Measurements from ENCODE around the gene USP22.
"Not testable (repeated sequence)": the region's sequence is repeated elsewhere in the genome, so short reads cannot be mapped to it uniquely, and the experiment has no call there.

The USP22 gene

GRCh38 chr17:20987511-20987910 lies 55.3 kb downstream of the USP22 start:
- DNase-seq (ENCODE audit: low spot score): no peak

DNA sequence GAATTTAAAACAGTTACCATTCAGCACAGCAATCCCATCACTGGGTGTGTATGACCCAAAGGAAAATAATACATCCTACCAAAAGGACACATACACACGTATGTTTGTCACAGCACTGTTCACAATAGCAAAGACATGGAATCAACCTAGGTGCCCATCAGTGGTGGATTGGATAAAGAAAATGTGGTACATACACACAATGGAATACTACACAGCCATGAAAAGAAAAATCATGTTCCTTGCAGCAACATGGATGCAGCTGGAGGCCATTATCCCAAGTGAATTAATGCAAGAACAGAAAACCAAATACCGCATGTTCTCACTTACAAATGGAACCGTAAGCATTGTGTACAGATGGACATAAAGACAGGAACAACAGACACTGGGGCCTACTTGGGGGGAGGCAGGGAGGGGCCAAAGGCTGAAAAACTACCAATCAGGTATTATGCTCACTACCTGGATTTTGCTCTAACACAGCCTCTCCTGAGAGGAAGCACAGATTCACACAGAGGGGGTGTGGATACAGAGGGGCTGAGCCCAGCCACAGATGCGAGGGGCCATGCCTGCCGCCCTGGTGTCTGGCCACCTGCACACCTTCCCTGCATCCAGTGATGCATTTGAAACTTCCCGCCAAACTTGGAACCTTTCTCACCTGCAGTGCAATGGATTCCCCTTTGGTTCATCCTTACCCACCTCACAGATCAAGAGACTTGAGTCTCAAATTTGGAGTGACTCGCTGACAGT lies 55.9 kb downstream of the USP22 start:
- DNase-seq (ENCODE audit: low spot score): no peak

DNA sequence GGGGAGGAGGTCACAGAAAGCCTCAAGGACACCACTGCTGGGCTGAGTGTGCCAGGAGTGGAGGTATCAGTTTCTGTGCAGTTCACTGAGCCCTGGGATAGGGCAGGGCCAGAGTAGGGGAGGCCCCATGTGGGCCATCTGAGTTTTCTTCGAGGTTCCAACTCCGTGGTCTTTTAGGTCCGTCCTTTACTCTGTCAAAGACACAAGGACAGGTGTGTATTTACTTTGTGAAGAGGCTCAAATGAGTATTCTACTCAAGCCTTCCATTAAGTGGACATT lies 59.5 kb downstream of the USP22 start:
- no peak for DNase-seq (ENCODE audit: low spot score)

DNA sequence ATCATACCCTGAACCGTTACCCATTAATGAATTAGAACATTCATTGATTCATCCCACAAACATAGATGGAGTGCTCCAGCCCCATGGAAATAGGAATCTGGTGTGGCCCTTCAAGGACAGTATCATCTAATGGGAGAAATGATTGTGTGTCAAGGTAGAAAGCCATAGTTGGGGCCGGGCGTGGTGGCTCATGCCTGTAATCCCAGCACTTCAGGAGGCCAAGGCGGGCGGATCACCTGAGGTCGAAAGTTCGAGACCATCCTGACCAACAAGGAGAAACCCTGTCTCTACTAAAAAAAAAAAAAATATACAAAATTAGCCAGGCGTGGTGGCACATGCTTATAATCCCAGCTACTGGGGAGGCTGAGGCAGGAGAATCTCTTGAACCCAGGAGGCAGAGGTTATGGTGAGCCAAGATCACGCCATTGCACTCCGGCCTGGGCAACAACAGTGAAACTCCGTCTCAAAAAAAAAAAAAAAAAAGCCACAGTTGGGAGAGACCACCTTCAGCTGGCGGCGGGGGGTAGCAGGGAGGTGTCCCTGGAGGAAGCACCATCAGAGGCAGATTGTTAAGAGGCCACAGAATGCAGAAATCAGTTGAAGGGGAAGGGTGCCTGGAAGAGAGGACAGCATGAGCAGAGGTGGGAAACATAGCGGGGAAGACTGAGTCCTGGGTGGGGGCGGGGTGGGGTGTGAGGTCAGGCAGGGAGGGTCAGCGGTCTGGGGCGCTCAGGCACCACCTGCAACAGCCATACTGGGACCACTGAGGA lies 60.0 kb downstream of the USP22 start:
- DNase-seq (ENCODE audit: low spot score): no peak

DNA sequence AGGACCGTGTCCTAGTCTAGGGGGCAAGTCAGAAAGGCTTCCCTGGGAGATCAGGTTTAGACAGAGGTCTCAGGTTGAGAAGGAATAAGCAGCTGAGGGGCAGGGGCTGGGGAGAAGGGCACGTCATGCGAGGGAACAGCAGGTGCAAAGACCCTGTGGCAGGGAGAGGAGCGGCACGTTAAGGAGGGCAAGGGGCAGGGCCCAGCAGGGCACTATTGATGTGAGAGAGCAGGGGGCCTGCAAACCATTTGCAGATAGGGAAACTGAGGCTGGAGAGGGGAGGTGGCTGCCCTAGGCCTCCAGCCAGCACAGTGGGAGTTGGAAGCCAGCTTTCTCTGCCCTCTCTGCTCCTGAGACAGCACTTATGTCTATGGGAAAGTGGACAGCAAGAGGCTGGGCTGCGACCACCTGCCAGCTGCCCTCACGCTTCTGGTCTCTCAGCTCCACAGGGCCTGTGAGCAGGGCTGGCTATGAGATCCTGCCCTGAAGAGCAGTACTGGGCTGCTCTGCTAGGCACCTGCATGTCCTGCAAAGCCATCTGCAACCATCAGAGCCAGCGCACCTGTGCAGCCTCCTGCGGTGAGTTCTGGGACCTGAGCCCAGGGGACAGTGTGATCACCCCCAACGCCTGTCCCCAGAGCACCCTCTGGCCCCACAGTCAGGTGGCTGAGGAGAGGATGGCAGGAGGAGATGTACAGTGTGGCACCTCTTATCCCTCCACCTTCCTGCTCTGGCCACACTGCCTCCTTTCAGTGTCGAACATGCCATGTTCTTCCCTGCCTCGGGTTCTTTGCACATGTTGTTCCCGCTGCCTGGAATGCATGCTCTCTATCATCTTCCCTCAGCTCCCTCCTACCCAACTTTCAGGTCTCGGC lies 61.5 kb downstream of the USP22 start:
- DNase-seq (ENCODE audit: low spot score): no peak

DNA sequence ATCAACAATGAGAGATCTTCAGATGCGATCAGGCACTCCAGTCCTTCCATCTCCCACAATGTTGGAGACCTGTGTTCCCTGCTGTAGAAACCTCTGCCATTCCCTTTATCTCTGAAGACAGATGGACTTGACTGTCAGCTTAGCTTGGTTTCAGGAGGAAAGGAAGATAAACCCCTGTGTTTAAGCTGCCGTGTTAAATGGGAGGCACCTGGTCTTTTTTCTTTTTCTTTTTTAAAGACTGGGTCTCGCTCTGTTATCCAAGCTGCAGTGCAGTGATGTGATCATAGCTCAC lies 63.1 kb downstream of the USP22 start:
- DNase-seq (ENCODE audit: low spot score): no peak

DNA sequence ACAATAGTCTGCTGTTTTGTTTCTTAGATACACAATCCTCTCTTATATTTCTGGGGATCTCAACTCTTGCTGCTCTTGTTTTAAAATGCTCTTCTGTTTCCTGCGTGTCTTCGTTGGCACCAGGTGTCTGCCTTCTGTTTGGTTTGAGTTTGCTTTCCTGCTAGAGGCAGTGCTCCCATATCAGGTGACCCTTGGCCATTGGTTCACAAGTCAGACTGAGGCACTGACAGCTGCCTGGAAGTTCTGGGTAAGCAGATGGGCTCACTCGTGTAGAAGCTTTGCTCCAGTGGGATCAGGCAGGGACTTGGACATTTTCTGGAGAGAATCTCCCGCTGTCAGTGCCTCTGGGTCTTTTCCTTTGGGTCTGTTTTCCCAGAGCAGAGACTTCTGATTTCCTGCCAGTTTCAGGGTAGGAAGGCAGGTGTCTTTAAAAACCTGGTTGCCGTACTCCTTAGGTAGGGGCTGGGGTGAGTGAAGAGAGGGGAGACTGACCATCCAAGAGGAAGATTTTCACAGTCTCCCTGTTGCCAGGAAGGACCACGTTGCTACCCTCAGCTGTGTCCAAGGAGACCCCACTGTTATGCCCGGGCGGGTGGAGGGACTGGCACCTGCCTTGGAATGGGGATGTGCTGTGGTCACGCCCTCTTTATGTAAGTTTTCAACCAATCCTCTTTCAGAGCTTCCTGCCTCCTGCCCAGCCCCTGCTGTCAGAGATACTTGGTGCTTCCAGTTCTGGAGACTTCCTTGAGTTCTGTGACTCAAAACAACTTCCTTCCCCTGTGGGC lies 63.6 kb downstream of the USP22 start:
- not testable (repeated sequence) for DNase-seq (ENCODE audit: low spot score)

- DNase-seq (ENCODE audit: low spot score): not testable (repeated sequence)
These were observed 65.1 kb downstream of the USP22 start for GRCh38 chr17:20977609-20978253.

GRCh38 chr17:20975566-20975965 lies 67.2 kb downstream of the USP22 start:
- DNase-seq (ENCODE audit: low spot score): no peak

DNA sequence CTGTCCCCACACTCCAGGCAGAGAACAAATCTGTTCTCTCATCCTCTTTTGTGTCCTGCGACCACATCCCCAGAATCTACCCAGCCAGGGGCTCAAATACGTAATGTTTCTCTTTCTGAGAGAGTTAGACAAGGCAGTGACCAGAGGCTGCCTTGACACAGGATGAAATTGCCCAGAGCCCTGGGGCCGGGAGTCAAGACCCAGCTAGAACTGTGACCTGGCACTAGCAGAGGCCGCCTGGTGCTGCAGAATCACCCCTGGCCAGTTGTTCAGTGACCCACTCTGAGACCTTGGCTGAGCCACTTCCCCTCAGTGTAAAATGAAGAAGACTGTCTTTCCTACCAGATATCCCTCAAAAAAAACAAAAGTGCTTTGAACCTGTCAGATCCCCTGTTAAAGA lies 72.5 kb downstream of the USP22 start:
- no peak for DNase-seq (ENCODE audit: low spot score)

DNA sequence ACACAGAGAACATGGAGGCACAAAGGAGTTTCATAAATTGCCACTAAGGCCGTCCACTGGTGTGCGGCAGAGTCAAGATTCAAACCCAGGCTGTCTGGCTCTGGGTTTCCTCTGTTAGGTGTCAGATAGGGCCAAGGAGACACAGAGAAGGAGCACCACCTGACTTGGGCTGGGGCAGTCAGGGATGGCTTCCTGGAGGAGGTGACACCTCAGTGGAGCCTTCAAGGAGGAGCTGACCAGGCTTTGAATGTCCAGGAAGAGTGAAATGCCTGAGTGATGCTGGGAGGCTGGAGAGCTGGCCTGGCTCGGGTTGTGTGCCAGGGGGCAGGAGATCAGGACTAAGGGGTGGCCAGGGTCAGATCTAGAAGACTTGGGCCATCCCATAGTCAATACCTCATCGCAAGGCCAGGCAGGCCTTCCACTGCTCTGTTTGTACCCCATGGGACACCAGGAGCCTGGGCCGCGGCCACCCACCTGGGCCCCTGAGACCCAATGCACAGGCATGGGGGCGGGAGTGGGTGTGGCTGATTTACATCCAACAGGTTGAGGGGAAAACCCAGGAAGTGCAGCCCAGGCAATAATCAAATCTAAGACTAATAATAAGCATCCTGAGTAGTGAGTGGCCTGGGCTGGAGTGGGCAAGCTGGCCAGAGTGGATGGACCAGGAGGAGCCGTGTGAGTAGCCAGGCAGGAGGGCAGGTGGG lies 73.7 kb downstream of the USP22 start:
- DNase-seq (ENCODE audit: low spot score): no peak

- no peak for DNase-seq (ENCODE audit: low spot score)
These were observed 75.0 kb downstream of the USP22 start for GRCh38 chr17:20967776-20968175.

DNA sequence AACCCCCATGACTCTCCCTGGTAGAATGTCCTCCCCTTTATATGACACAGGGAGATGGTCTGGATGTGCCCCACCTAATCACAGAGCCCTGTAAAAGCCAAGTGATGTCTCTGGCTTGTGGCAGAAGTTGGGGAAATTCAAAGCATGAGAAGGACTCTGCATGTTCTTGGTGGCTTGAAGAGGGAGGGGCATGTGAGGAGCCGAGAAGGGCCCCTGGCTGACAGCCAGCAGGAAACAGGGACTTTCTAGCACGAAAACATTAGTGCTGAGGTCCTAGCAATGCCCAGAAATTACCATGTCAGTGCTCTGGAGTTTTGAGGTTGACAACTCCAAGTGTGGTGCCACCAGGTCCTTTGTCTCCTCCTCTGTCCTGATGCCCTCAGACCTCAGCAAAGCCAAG lies 75.9 kb downstream of the USP22 start:
- DNase-seq (ENCODE audit: low spot score): no peak

DNA sequence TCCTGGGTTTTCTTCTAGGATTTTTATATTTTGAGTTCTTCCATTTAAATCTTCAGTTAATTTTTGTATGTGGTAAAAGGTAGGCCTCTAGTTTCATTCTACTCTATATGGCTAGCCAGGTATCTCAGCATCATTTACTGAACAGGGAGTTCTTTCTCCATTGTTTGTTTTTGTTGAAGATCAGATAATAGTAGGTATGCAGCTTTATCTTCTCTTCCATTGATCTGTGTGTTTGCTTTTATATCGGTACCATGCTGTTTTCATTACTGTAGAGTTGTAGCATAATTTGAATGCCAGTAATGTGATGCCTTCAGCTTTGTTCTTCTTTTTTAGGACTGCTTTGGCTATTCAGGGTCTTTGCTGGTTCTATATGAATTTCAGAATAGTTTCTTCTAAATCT lies 77.3 kb downstream of the USP22 start:
- DNase-seq (ENCODE audit: low spot score): no peak

GRCh38 chr17:20961586-20961985 lies 81.2 kb downstream of the USP22 start:
- DNase-seq (ENCODE audit: low spot score): no peak

DNA sequence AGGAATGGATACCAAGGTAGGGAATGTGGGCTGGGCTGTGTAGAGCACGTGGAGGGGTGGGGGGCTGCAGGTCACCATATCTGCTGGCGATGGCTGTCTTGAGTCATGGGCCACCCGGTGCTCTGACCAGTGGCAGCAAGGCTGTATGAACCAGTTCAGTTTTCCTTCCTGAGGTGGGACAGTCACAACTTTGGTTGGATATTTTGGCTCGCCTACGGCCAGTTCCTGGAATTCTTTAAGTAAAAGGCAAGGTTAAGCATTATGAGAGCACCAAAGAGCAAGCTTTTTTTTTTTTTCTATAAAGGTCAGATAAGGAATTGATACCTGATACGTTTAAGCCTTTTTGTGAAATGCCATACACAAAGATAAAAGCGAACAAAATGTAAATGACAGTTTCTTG lies 81.9 kb downstream of the USP22 start:
- no peak for DNase-seq (ENCODE audit: low spot score)

- no peak for DNase-seq (ENCODE audit: low spot score)
These were observed 87.1 kb downstream of the USP22 start for GRCh38 chr17:20955427-20956323.

DNA sequence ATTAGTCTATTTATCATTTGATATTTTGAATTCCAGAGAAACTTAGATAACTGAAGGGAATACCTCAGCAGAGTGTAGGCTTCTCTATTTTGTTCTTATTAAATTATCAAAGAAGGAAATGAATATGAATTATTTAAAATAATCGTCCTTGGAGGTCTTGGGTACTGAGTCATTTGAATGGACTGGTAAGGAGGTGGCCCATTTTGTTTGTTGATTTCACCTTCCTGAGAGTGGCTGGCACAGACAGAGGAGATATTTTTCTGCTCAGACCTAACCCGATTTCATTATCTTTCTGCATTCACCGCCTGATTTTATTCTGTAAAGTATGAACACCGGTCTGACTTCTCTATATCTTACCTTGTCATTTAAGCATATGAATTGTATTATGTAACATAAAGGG lies 88.0 kb downstream of the USP22 start:
- no peak for DNase-seq (ENCODE audit: low spot score)

- no peak for DNase-seq (ENCODE audit: low spot score)
These were observed 90.6 kb downstream of the USP22 start for GRCh38 chr17:20952183-20952582.

All from HuH-7.5 (cell line).